Endothelial cell of umbilical vein (primary cell): Measurements from ENCODE around the gene SLITRK4. TPM values are rescaled to one million over a fixed set of nuclear protein-coding genes. Genes with fewer than 3 reads are reported as not detected.

Source experiments
- BruUV-seq: library from RNA; stranded (reverse); fragments of 400-500 nt; replicated peaks from 2 replicates; lab custom pipeline; 2021; lab: Mats Ljungman, UMichigan
- CTCF ChIA-PET: fragments of 300-600, 350-600 bp; sonication (Branson Sonifier 250); formaldehyde crosslinking; loops from one replicate; lab custom pipeline; 2021; ENCODE audit warnings: antibody characterized with exemption, inconsistent platforms; lab: Charles Lee
- POLR2A ChIA-PET: fragments of 300-600, 350-600 bp; sonication (Branson Sonifier 250); formaldehyde crosslinking; loops from one replicate; lab custom pipeline; 2021; ENCODE audit warnings: antibody characterized with exemption, inconsistent platforms; lab: Charles Lee
- DNase-seq: peaks from one replicate; pipeline ENCODE4 v3.0.0-alpha.2; 2011; ENCODE audit warnings: low read depth, low spot score
- FAIRE-seq: peaks from 2 replicates; lab custom pipeline; 2011; peaks lifted over from hg19 to GRCh38; lab: Jason Lieb, UNC
- H2AFZ ChIP-seq: 2 replicates; pipeline ENCODE4 v1.6.0; 2012; ENCODE audit warnings: low read depth, low read length, control low read depth, inconsistent platforms
- H3K27ac ChIP-seq: 2 replicates; pipeline ENCODE4 v1.5.1; 2011; ENCODE audit warnings: low read depth, mild to moderate bottlenecking, control low read depth, low read length, moderate library complexity; ENCODE audit not compliant: insufficient read depth
- H3K27me3 ChIP-seq, 2 experiments: 2 replicates each; pipeline versions ENCODE4 v1.6.0 to v1.6.1; 2011; ENCODE audit warnings: low read length in 2 of 2, mixed read lengths in 1 of 2; ENCODE audit not compliant: control insufficient read depth in 2 of 2, insufficient read depth in 2 of 2
- H3K36me3 ChIP-seq, 2 experiments: 2 replicates in 1 of 2; 3 replicates in 1 of 2; pipeline ENCODE4 v1.5.1; 2011; ENCODE audit warnings: low read length in 2 of 2, mild to moderate bottlenecking in 1 of 2, moderate library complexity in 1 of 2; ENCODE audit not compliant: control insufficient read depth in 2 of 2, insufficient read depth in 2 of 2; ENCODE audit errors: extremely low read depth in 1 of 2
- H3K4me1 ChIP-seq: 3 replicates; pipeline ENCODE4 v1.5.1; 2011; ENCODE audit warnings: mild to moderate bottlenecking, low read length; ENCODE audit not compliant: control insufficient read depth, insufficient read depth; ENCODE audit errors: extremely low read depth
- H3K4me2 ChIP-seq: 2 replicates; pipeline ENCODE4 v1.6.1; 2011; ENCODE audit warnings: low read length, control low read depth, mixed read lengths; ENCODE audit not compliant: insufficient read depth
- H3K4me3 ChIP-seq, 3 experiments: fragments of 200-600 bp in 1 of 3; sonication (generic), shearing (Covaris generic) in 1 of 3; replicated peaks in 1 of 3; 2 replicates each; pipeline ENCODE4 v1.5.1; 2011 to 2016; ENCODE audit warnings: control low read depth in 3 of 3, low read length in 3 of 3, mild to moderate bottlenecking in 2 of 3, inconsistent platforms in 1 of 3, low read depth in 1 of 3, moderate library complexity in 1 of 3; ENCODE audit not compliant: insufficient read depth in 1 of 3
- H3K79me2 ChIP-seq: 2 replicates; pipeline ENCODE4 v1.6.0; 2012; ENCODE audit warnings: low read length, inconsistent platforms; ENCODE audit not compliant: control insufficient read depth, insufficient read depth
- H3K9ac ChIP-seq: replicated peaks from 2 replicates; pipeline ENCODE3; 2011; ENCODE audit warnings: low read length, control low read depth; ENCODE audit not compliant: insufficient read depth; ENCODE audit errors: extremely low read depth
- H3K9me1 ChIP-seq: replicated peaks from 3 replicates; pipeline ENCODE4 v1.6.0; 2011; ENCODE audit warnings: mild to moderate bottlenecking, low read length; ENCODE audit not compliant: control insufficient read depth, insufficient read depth; ENCODE audit errors: extremely low read depth
- H3K9me3 ChIP-seq: replicated peaks from 2 replicates; pipeline ENCODE4 v1.5.1; 2012; ENCODE audit warnings: low read length, inconsistent platforms; ENCODE audit not compliant: control insufficient read depth, insufficient read depth
- H4K20me1 ChIP-seq: replicated peaks from 2 replicates; pipeline ENCODE3; 2011; ENCODE audit warnings: mild to moderate bottlenecking, low read length; ENCODE audit not compliant: control insufficient read depth, insufficient read depth; ENCODE audit errors: extremely low read depth
- EZH2 ChIP-seq: IDR thresholded peaks from 2 replicates; pipeline ENCODE4 v1.6.1; 2012; ENCODE audit warnings: borderline replicate concordance, low read depth, mild to moderate bottlenecking, moderate library complexity, low read length, inconsistent platforms; ENCODE audit not compliant: severe bottlenecking
- FOS ChIP-seq: IDR thresholded peaks from 2 replicates; pipeline ENCODE4 v1.6.1; 2011; ENCODE audit warnings: mild to moderate bottlenecking, low read length, moderate library complexity, borderline replicate concordance; ENCODE audit not compliant: insufficient read depth
- GATA2 ChIP-seq: IDR thresholded peaks from 2 replicates; pipeline ENCODE4 v1.7.0; 2011; ENCODE audit warnings: low read depth, mild to moderate bottlenecking, moderate library complexity, mixed read lengths, low read length; ENCODE audit not compliant: insufficient read length, insufficient read depth
- JUN ChIP-seq: IDR thresholded peaks from 2 replicates; pipeline ENCODE4 v1.6.1; 2011; ENCODE audit warnings: borderline replicate concordance, low read depth; ENCODE audit not compliant: insufficient read length, insufficient read depth
- MYC ChIP-seq: IDR thresholded peaks from one replicate; pipeline ENCODE4 v1.6.1; 2011; ENCODE audit warnings: mild to moderate bottlenecking, low read depth, low read length
- POLR2A ChIP-seq: IDR thresholded peaks from 2 replicates; pipeline ENCODE4 v1.6.1; 2012; ENCODE audit warnings: low read depth, mild to moderate bottlenecking, control low read depth, low read length
- POLR2AphosphoS5 ChIP-seq: IDR thresholded peaks from 2 replicates; pipeline ENCODE4 v1.6.1; 2012; ENCODE audit warnings: low read depth, mild to moderate bottlenecking, control low read depth, low read length, moderate library complexity; ENCODE audit not compliant: insufficient read depth
- dilution Hi-C: fragments of 300-500 bp; cut with MboI; formaldehyde crosslinking; loops from one replicate; pipeline ENCODE4 v1.15.0; 2019; ENCODE audit warnings: low sequenced_read_pairs; ENCODE audit not compliant: extremely low pct_ligation_motif_present
- intact Hi-C: fragments of 100-400 bp; cut with micrococcal nuclease; formaldehyde crosslinking; loops from one replicate; pipeline ENCODE4 v1.10.0; 2022
- polyA plus RNA-seq, 4 experiments: library from polyadenylated mRNA; depleted of rRNA in 3 of 4; stranded (reverse) in 3 of 4; unstranded in 1 of 4; fragments of >200 nt; gene quantifications; 2 replicates each; pipeline versions ENCODE4 v1.2.1 to v1.2.3, GENCODE V29; 2011 to 2012; ENCODE audit warnings: missing spikeins in 1 of 4
- total RNA-seq: library from RNA; stranded (reverse); gene quantifications from 2 replicates; pipeline ENCODE4 v1.2.3, GENCODE V29; 2021
- TF ChIP-seq, protein P1 (sequence below), 2 donors: IDR thresholded peaks; 1 replicate in 1 of 2; 2 replicates in 1 of 2; pipeline ENCODE4 v1.5.1; 2011; ENCODE audit warnings: low read length in 2 of 2, mild to moderate bottlenecking in 2 of 2, moderate library complexity in 2 of 2, control low read depth in 1 of 2, inconsistent platforms in 1 of 2, low read depth in 1 of 2; ENCODE audit not compliant: insufficient read depth in 1 of 2; ENCODE audit errors: extremely low read depth in 1 of 2
- TF ChIP-seq, protein P2 (sequence below): IDR thresholded peaks from 2 replicates; pipeline ENCODE4 v1.6.1; 2011; ENCODE audit not compliant: insufficient read depth, insufficient read length

The SLITRK4 gene
- total and polyA plus RNA-seq, 2 donors (not counting 3 experiments of a cell fraction or from before 2014, with no cell fraction given): 0.04 to 0.77 TPM

DNA sequence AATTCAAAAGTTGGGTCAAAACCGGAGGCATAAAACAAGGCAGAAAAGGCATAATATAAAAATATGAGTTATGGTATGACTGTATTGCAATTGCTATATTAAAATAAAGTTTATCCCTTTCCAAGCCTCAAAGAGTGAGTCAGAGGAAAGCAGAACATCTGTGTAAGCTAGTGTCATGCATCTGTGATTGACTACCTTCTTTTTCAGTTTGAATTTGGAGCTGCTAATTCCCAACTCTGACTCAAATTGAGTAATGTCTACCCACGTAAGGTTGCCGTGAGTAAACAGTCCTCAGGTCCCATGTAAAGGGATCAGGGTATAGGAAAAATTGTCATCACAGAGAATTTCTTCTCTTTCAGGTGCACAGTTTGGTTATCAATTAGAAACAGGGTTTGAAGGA is 6.5 kb upstream of the SLITRK4 start:
- no peaks in the 10 kb centered on the region for H3K4me1 ChIP-seq
- no peak overlapping the region for H3K4me3 ChIP-seq
- BruUV-seq: no TSS peak
- H3K79me2 ChIP-seq: no peaks in the 10 kb centered on the region
- H3K4me2 ChIP-seq: no peak overlapping the region
- no peak for TF ChIP-seq JUN
- no peak for TF ChIP-seq EZH2
- TF ChIP-seq POLR2A: no peak
- TF ChIP-seq MYC: no peak
- TF ChIP-seq, protein P1, sequence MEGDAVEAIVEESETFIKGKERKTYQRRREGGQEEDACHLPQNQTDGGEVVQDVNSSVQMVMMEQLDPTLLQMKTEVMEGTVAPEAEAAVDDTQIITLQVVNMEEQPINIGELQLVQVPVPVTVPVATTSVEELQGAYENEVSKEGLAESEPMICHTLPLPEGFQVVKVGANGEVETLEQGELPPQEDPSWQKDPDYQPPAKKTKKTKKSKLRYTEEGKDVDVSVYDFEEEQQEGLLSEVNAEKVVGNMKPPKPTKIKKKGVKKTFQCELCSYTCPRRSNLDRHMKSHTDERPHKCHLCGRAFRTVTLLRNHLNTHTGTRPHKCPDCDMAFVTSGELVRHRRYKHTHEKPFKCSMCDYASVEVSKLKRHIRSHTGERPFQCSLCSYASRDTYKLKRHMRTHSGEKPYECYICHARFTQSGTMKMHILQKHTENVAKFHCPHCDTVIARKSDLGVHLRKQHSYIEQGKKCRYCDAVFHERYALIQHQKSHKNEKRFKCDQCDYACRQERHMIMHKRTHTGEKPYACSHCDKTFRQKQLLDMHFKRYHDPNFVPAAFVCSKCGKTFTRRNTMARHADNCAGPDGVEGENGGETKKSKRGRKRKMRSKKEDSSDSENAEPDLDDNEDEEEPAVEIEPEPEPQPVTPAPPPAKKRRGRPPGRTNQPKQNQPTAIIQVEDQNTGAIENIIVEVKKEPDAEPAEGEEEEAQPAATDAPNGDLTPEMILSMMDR (IDR thresholded peaks at IDR 0.05; ENCODE audit: extremely low read depth in 1 of 2, insufficient read depth in 1 of 2, low read depth in 1 of 2, low read length in 2 of 2): no peak
- TF ChIP-seq, protein P2, sequence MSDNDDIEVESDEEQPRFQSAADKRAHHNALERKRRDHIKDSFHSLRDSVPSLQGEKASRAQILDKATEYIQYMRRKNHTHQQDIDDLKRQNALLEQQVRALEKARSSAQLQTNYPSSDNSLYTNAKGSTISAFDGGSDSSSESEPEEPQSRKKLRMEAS: no peak
- no peak for TF ChIP-seq FOS
- TF ChIP-seq GATA2: no peak
- TF ChIP-seq POLR2AphosphoS5: no peak
- H3K9me1 ChIP-seq: no peaks in the 10 kb centered on the region
- intact Hi-C loops (no loop called here), dilution Hi-C loops (no loop called here)
- H3K27me3 ChIP-seq: no peaks in the 10 kb centered on the region
- no peak overlapping the region for H3K9ac ChIP-seq
- no peak overlapping the region for H3K27ac ChIP-seq
- no peak for FAIRE-seq
- ChIA-PET CTCF (no interaction called here), POLR2A (no interaction called here)
- H3K36me3 ChIP-seq: no peaks in the 10 kb centered on the region
- H4K20me1 ChIP-seq: no peaks in the 10 kb centered on the region
- H3K9me3 ChIP-seq: no peaks in the 10 kb centered on the region
- no peak for DNase-seq
- H2AFZ ChIP-seq: no peak overlapping the region
